Esophagus squamous epithelium (tissue), 5 donors: ENCODE measurements around the gene TRMT10B. TPM values are rescaled to one million over a fixed set of nuclear protein-coding genes. Genes with fewer than 3 reads are reported as not detected.

Source experiments
- DNase-seq: peaks from one replicate; lab custom pipeline; 2025; lab: John Stamatoyannopoulos, UW
- H3K27ac ChIP-seq, 4 donors: fragments of 200-600 bp; sonication (generic); one replicate each; pipeline ENCODE4 v1.5.1; 2016 to 2019; ENCODE audit warnings: mild to moderate bottlenecking in 1 of 4
- H3K27me3 ChIP-seq, 4 donors: fragments of 200-600 bp; sonication (generic); 1 replicate in 3 of 4; 2 replicates in 1 of 4; pipeline versions ENCODE4 v1.5.1 to v1.6.0; 2017 to 2021; ENCODE audit warnings: antibody characterized with exemption in 1 of 4
- H3K36me3 ChIP-seq, 3 donors: fragments of 200-600 bp; sonication (generic); one replicate each; pipeline ENCODE4 v1.5.1; 2016 to 2019
- H3K4me1 ChIP-seq, 3 donors: fragments of 200-600 bp; sonication (generic); one replicate each; pipeline ENCODE4 v1.5.1; 2017 to 2019
- H3K4me3 ChIP-seq, 4 donors: fragments of 200-600 bp; sonication (generic); 1 replicate in 3 of 4; 2 replicates in 1 of 4; pipeline ENCODE4 v1.5.1; 2016 to 2019; ENCODE audit warnings: mild to moderate bottlenecking in 2 of 4, moderate library complexity in 1 of 4
- H3K9me3 ChIP-seq, 3 donors: fragments of 200-600 bp; sonication (generic); one replicate each; pipeline ENCODE4 v1.5.1; 2016 to 2019
- POLR2A ChIP-seq, 4 donors: fragments of 450-650 bp; IDR thresholded peaks; one replicate each; pipeline ENCODE4 v1.6.1; 2017; ENCODE audit warnings: antibody characterized with exemption in 4 of 4, mild to moderate bottlenecking in 4 of 4, moderate library complexity in 3 of 4
- WGBS, 2 donors: methylation state at CpG; one replicate each; pipeline ENCODE4 v1.1.5; 2018; 5-methylcytosine and 5-hydroxymethylcytosine counted together
- intact Hi-C: fragments of 100-400 bp; cut with DNase I; formaldehyde crosslinking; loops from one replicate; pipeline ENCODE4 v1.15.0; 2022
- total RNA-seq, 4 donors: library from RNA; depleted of rRNA; stranded (reverse); fragments of >200 nt; gene quantifications; one replicate each; pipeline ENCODE4 v1.1.0, GENCODE V29; 2016
- TF ChIP-seq, protein P1 (sequence below), 6 experiments: fragments of 450-650 bp in 4 of 6; fragments of 200-600 bp in 2 of 6; sonication (generic) in 2 of 6; IDR thresholded peaks; one replicate each; pipeline ENCODE4 v1.5.1; 2016 to 2019; ENCODE audit warnings: antibody characterized with exemption in 6 of 6, mild to moderate bottlenecking in 4 of 6, moderate library complexity in 4 of 6
- donor health status: DM: yes; HTN: yes; CAD: no.

TRMT10B gene
- total RNA-seq, 4 donors from 2014 or later, result 2.1 to 6.5 (median 3.0) TPM

DNA sequence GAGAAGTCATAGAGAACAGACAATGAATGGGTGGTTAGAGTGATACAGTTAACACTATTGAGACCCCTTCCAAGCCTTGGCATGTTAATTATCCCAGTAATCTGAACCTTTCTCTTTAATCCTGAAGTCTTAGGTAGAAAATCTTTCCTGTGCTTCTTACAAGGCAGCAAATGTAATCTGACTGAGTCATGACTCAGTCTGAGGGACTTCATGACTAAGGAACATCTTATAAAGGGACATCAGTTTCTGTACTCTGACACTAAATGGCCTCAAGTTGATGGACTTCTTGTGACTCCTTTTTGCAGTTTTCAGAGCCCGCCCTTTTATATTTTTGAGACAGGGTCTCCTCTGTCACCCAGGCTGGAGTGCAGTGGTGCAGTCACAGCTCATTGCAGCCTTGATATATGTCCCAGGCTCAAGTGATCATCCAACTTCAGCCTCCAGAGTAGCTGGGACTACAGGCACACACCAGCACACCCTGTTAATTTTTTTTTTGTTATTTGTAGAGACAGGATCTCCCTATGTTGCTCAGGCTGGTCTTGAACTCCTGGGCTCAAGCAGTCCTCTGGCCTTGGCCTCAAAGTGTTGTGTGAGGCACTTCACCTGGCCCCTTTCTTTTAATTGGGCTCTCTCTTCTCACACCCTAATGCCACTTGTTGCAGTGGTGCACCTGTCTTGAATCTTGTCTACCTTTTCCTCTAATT is 21.8 kb downstream of the TRMT10B start:
- Histone ChIP-seq H3K4me3 (no peak overlapping the region), H3K27ac (no peak overlapping the region), H3K4me1 (peaks cover 0 to 6% (median 0%) of the 10 kb centered on the region in 3 donors), H3K27me3 (no peaks in the 10 kb centered on the region), H3K36me3 (peaks cover 0 to 100% (median 25%) of the 10 kb centered on the region in 3 donors), H3K9me3 (no peaks in the 10 kb centered on the region)
- intact Hi-C loops, result no loop called here
- DNase-seq, result no peak
- 90 to 100% methylated on average over 1 of the region's 1 CpG for WGBS, 2 donors
- TF ChIP-seq, protein P1, sequence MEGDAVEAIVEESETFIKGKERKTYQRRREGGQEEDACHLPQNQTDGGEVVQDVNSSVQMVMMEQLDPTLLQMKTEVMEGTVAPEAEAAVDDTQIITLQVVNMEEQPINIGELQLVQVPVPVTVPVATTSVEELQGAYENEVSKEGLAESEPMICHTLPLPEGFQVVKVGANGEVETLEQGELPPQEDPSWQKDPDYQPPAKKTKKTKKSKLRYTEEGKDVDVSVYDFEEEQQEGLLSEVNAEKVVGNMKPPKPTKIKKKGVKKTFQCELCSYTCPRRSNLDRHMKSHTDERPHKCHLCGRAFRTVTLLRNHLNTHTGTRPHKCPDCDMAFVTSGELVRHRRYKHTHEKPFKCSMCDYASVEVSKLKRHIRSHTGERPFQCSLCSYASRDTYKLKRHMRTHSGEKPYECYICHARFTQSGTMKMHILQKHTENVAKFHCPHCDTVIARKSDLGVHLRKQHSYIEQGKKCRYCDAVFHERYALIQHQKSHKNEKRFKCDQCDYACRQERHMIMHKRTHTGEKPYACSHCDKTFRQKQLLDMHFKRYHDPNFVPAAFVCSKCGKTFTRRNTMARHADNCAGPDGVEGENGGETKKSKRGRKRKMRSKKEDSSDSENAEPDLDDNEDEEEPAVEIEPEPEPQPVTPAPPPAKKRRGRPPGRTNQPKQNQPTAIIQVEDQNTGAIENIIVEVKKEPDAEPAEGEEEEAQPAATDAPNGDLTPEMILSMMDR (IDR thresholded peaks at IDR 0.05), result no peak
- TF ChIP-seq POLR2A (IDR thresholded peaks at IDR 0.05), result no peak

DNA sequence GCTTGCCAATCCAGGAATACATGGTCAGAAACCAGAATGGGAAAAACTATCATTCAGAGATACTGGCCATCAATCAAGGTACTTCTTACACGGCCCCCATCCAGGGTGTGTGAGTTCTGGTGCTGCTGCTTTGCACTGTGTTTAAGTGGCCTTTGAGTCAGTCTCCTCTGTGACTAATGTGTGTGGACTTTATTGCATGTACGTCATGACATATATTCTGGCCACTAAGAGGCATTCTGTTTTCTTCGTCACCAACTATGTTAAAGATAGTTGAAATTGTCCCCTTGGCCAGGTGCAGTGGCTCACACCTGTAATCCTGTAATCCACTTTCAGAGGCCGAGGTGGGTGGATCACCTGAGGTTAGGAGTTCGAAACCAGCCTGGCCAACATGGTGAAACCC is 22.7 kb downstream of the TRMT10B start:
- intact Hi-C loops, result no loop called here
- Histone ChIP-seq H3K4me1 (peaks cover 0 to 6% (median 0%) of the 10 kb centered on the region in 3 donors), H3K4me3 (no peak overlapping the region), H3K9me3 (no peaks in the 10 kb centered on the region), H3K27ac (no peak overlapping the region), H3K27me3 (no peaks in the 10 kb centered on the region), H3K36me3 (peaks cover 0 to 100% (median 20%) of the 10 kb centered on the region in 3 donors)
- 84 to 85% methylated on average over 3 to 5 of the region's 5 CpGs for WGBS, 2 donors
- TF ChIP-seq, protein P1 (IDR thresholded peaks at IDR 0.05), result no peak
- no peak for TF ChIP-seq POLR2A (IDR thresholded peaks at IDR 0.05)
- no peak for DNase-seq

DNA sequence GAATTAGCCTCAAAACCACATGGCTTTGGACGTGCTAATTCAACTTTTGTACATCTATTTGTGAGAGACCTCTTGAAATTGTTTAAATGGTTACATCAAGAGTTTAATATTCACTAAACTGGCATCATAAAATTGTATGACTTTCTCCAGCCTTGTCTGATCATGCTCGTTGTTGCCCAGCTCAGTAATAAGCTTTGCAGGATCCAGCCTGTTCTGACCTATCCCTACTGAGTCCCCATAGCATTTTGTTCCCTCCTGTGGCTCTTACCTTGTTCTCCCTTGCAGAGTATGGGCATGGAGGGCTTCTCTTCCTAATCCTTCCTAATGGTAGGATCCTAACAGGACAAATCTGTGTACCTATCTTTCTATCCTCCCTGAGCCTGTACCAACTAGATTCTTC is 24.9 kb downstream of the TRMT10B start:
- no peaks in the 10 kb centered on the region for H3K27me3 ChIP-seq
- H3K9me3 ChIP-seq, result no peaks in the 10 kb centered on the region
- intact Hi-C loops, result no loop called here
- no peak for DNase-seq
- no peak overlapping the region for H3K4me3 ChIP-seq
- peak overlapping the region in 1 of 4 donors; percentile 32 for H3K27ac ChIP-seq
- H3K4me1 ChIP-seq, result peaks cover 0 to 22% (median 10%) of the 10 kb centered on the region in 3 donors
- 31 to 50% methylated on average over 2 of the region's 2 CpGs for WGBS, 2 donors
- no peak for TF ChIP-seq POLR2A (IDR thresholded peaks at IDR 0.05)
- TF ChIP-seq, protein P1 (IDR thresholded peaks at IDR 0.05), result no peak
- H3K36me3 ChIP-seq, result peaks cover 0 to 100% (median 12%) of the 10 kb centered on the region in 3 donors

DNA sequence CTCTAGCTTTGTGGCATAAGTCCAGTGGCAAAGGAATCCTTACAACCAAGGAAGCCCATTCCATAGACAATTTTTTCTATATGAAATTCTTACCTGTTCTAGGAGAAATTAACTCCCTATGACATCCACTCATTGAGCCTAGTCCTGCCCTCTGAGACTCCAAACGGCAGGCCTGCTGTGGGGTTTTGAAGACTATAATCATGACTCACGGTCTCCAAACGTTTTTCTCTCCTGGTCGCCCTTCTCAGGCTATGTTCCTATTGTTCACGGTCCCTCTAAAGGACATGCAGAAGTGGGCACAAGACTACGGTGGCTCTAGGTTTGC is 30.6 kb downstream of the TRMT10B start:
- Histone ChIP-seq H3K36me3 (peaks cover 0 to 44% (median 0%) of the 10 kb centered on the region in 3 donors), H3K4me1 (peaks cover 3 to 32% (median 18%) of the 10 kb centered on the region in 3 donors), H3K27ac (peak overlapping the region; percentile 79 to 88 (median 86)), H3K9me3 (no peaks in the 10 kb centered on the region), H3K4me3 (peak overlapping the region; percentile 72 to 95 (median 90)), H3K27me3 (peaks cover 0 to 3% (median 0%) of the 10 kb centered on the region in 4 donors)
- whole genome bisulfite sequencing, 2 donors, result 0% methylated on average over 4 to 6 of the region's 6 CpGs
- intact Hi-C loops, result no loop called here
- TF ChIP-seq, protein P1 (IDR thresholded peaks at IDR 0.05), result no peak
- no peak for TF ChIP-seq POLR2A (IDR thresholded peaks at IDR 0.05)
- no peak for DNase-seq
